H4 (cell line): ENCODE measurements around the gene GPC6. TPM values are rescaled to one million over a fixed set of nuclear protein-coding genes. Genes with fewer than 3 reads are reported as not detected.
"Not testable (repeated sequence)": the region's sequence is repeated elsewhere in the genome, so short reads cannot be mapped to it uniquely, and the experiment has no call there.

ENCODE experiments used
- DNase-seq: peaks from one replicate; pipeline ENCODE4 v3.0.0-alpha.2; 2015; ENCODE audit warnings: low spot score
- total RNA-seq: library from RNA; depleted of rRNA; stranded (reverse); fragments of >200 nt; shearing (Covaris generic); gene quantifications from 2 replicates; pipeline ENCODE4 v1.2.3, GENCODE V29; 2014

GPC6 gene
- total RNA-seq, 1 experiment from 2014 or later, result 9.9 TPM

- DNase-seq, result no peak
These were observed 972.5 kb downstream of the GPC6 start for GRCh38 chr13:94199135-94199534.

GRCh38 chr13:94201022-94201421 is 974.4 kb downstream of the GPC6 start:
- no peak for DNase-seq

GRCh38 chr13:94204163-94204562 is 977.6 kb downstream of the GPC6 start:
- DNase-seq, result no peak

GRCh38 chr13:94204946-94205345 is 978.3 kb downstream of the GPC6 start:
- no peak for DNase-seq

GRCh38 chr13:94205896-94206295 is 979.3 kb downstream of the GPC6 start:
- no peak for DNase-seq

- DNase-seq, result no peak
These were observed 982.5 kb downstream of the GPC6 start for GRCh38 chr13:94209117-94209516.

GRCh38 chr13:94209913-94210312 is 983.3 kb downstream of the GPC6 start:
- not testable (repeated sequence) for DNase-seq

- no peak for DNase-seq
These were observed 984.2 kb downstream of the GPC6 start for GRCh38 chr13:94210816-94211215.

GRCh38 chr13:94212196-94212595 is 985.6 kb downstream of the GPC6 start:
- no peak for DNase-seq

- no peak for DNase-seq
These were observed 987.5 kb downstream of the GPC6 start for GRCh38 chr13:94214121-94214520.

- DNase-seq, result no peak
These were observed 988.4 kb downstream of the GPC6 start for GRCh38 chr13:94214975-94215374.

GRCh38 chr13:94216476-94216875 is 989.9 kb downstream of the GPC6 start:
- no peak for DNase-seq

- DNase-seq, result no peak
These were observed 990.8 kb downstream of the GPC6 start for GRCh38 chr13:94217370-94217769.

GRCh38 chr13:94218537-94218936 is 991.9 kb downstream of the GPC6 start:
- no peak for DNase-seq

- no peak for DNase-seq
These were observed 992.3 kb downstream of the GPC6 start for GRCh38 chr13:94218951-94219350.

- DNase-seq, result no peak
These were observed 998.1 kb downstream of the GPC6 start for GRCh38 chr13:94224670-94225069.

- no peak for DNase-seq
These were observed 1000.8 kb downstream of the GPC6 start for GRCh38 chr13:94227255-94227879.

GRCh38 chr13:94228763-94229162 is 1002.2 kb downstream of the GPC6 start:
- no peak for DNase-seq

GRCh38 chr13:94232161-94232950 is 1005.7 kb downstream of the GPC6 start:
- DNase-seq, result no peak

- DNase-seq, result no peak
These were observed 1006.3 kb downstream of the GPC6 start for GRCh38 chr13:94232956-94233355.

- DNase-seq, result peak; percentile 56
These were observed 1006.8 kb downstream of the GPC6 start for GRCh38 chr13:94233401-94233800.

GRCh38 chr13:94233837-94234236 is 1007.2 kb downstream of the GPC6 start:
- DNase-seq, result no peak

GRCh38 chr13:94234738-94235137 is 1008.1 kb downstream of the GPC6 start:
- DNase-seq, result no peak
